ENCODE measurements around the gene ARFGEF2.
A peak's percentile ranks its signal among the peaks of the same experiment; 100 is the strongest.

ARFGEF2 gene

GRCh38 chr20:48891235-48892048 is 30.1 kb upstream of the ARFGEF2 start:
- no peak for DNase-seq (ENCODE audit: low read depth)
- no peak for TF ChIP-seq CTCF (conservative IDR thresholded peaks at IDR 0.05; ENCODE audit: low read length)
- H3K4me3 ChIP-seq (ENCODE audit: low read length), result no peak overlapping the region

GRCh38 chr20:48892049-48892470 is 29.5 kb upstream of the ARFGEF2 start:
- TF ChIP-seq CTCF (conservative IDR thresholded peaks at IDR 0.05; ENCODE audit: low read length), result no peak
- DNase-seq (ENCODE audit: low read depth), result no peak
- no peak overlapping the region for H3K4me3 ChIP-seq (ENCODE audit: low read length)

- no peak overlapping the region for H3K4me3 ChIP-seq (ENCODE audit: low read length)
- TF ChIP-seq CTCF (conservative IDR thresholded peaks at IDR 0.05; ENCODE audit: low read length), result no peak
- no peak for DNase-seq (ENCODE audit: low read depth)
Measured at GRCh38 chr20:48892891-48893290, 28.6 kb upstream of the ARFGEF2 start.

- no peak for TF ChIP-seq CTCF (conservative IDR thresholded peaks at IDR 0.05; ENCODE audit: low read length)
- DNase-seq (ENCODE audit: low read depth), result no peak
- H3K4me3 ChIP-seq (ENCODE audit: low read length), result no peak overlapping the region
Measured at GRCh38 chr20:48893374-48893773, 28.1 kb upstream of the ARFGEF2 start.

- TF ChIP-seq CTCF (conservative IDR thresholded peaks at IDR 0.05; ENCODE audit: low read length), result no peak
- no peak overlapping the region for H3K4me3 ChIP-seq (ENCODE audit: low read length)
- peak; percentile 80 for DNase-seq (ENCODE audit: low read depth)
Measured at GRCh38 chr20:48897305-48898010, 24.1 kb upstream of the ARFGEF2 start.

- no peak overlapping the region for H3K4me3 ChIP-seq (ENCODE audit: low read length)
- DNase-seq (ENCODE audit: low read depth), result peak; percentile 48
- no peak for TF ChIP-seq CTCF (conservative IDR thresholded peaks at IDR 0.05; ENCODE audit: low read length)
Measured at GRCh38 chr20:48898210-48898609, 23.3 kb upstream of the ARFGEF2 start.
